Uterus (tissue), 4 donors: ENCODE data around the gene TIMM50. TPM values are rescaled to one million over a fixed set of nuclear protein-coding genes. Genes with fewer than 3 reads are reported as not detected.
A peak's percentile ranks its signal among the peaks of the same experiment; 100 is the strongest.
"Not testable (repeated sequence)": the region's sequence is repeated elsewhere in the genome, so short reads cannot be mapped to it uniquely, and the experiment has no call there.

ENCODE experiments used
- DNase-seq, 2 donors: peaks; one replicate each; pipeline ENCODE4 v3.0.0-alpha.2; 2019 to 2020
- H3K27ac ChIP-seq, 2 donors: fragments of 200-600 bp; sonication (generic); 1 replicate in 1 of 2; 2 replicates in 1 of 2; pipeline ENCODE4 v1.5.1; 2016 to 2018
- H3K27me3 ChIP-seq, 2 donors: fragments of 200-600 bp; sonication (generic); one replicate each; pipeline ENCODE4 v1.5.1; 2018 to 2019; ENCODE audit warnings: control low read depth in 1 of 2
- H3K36me3 ChIP-seq, 2 donors: fragments of 200-600 bp; sonication (generic); one replicate each; pipeline ENCODE4 v1.5.1; 2019; ENCODE audit warnings: control low read depth in 1 of 2
- H3K4me1 ChIP-seq, 2 donors: fragments of 200-600 bp; sonication (generic); one replicate each; pipeline ENCODE4 v1.5.1; 2018 to 2019; ENCODE audit warnings: control low read depth in 1 of 2
- H3K4me3 ChIP-seq, 2 donors: fragments of 200-600 bp; sonication (generic); 1 replicate in 1 of 2; 2 replicates in 1 of 2; pipeline ENCODE4 v1.5.1; 2018 to 2019; ENCODE audit warnings: mild to moderate bottlenecking in 1 of 2
- H3K9me3 ChIP-seq, 2 donors: fragments of 200-600 bp; sonication (generic); one replicate each; pipeline ENCODE4 v1.5.1; 2019; ENCODE audit warnings: control low read depth in 1 of 2
- CTCF ChIP-seq, 4 experiments: fragments of 200-600 bp in 2 of 4; fragments of 450-650 bp in 2 of 4; sonication (generic) in 2 of 4; IDR thresholded peaks; one replicate each; pipeline ENCODE4 v1.5.1; 2016 to 2019; ENCODE audit warnings: antibody characterized with exemption in 4 of 4, mild to moderate bottlenecking in 2 of 4, moderate library complexity in 1 of 4
- POLR2A ChIP-seq, 2 donors: fragments of 450-650 bp; IDR thresholded peaks; one replicate each; pipeline ENCODE4 v1.6.1; 2016; ENCODE audit warnings: antibody characterized with exemption in 2 of 2, mild to moderate bottlenecking in 1 of 2, moderate library complexity in 1 of 2
- intact Hi-C: fragments of 100-400 bp; cut with DNase I; formaldehyde crosslinking; loops from one replicate; pipeline ENCODE4 v1.15.1; 2023; ENCODE audit warnings: low total_unique reads
- total RNA-seq, 4 donors: library from RNA; depleted of rRNA in 3 of 4; stranded (reverse); fragments of >200 nt in 3 of 4; gene quantifications; one replicate each; pipeline versions ENCODE4 v1.1.0 to v1.2.4, GENCODE V29; 2014 to 2023
- donor health status: DM: yes; HTN: yes; CAD: no.

Gene TIMM50
- total RNA-seq, 4 donors from 2014 or later = 21.0 to 48.6 (median 28.5) TPM

GRCh38 chr19:39445196-39446111, 35.2 kb upstream of the TIMM50 start, which contains the start of gene SUPT5H:
Gene SUPT5H (plus strand): TSS chr19:39445582. CDS start chr19:39445891, 309 bp downstream.
- H3K27ac ChIP-seq = peak within 1 kb of the TSS; percentile 94 to 97
- H3K27me3 ChIP-seq = no peaks in the 10 kb centered on the region
- peaks cover 0 to 8% of the 10 kb centered on the region in 2 donors for H3K4me1 ChIP-seq
- no peaks in the 10 kb centered on the region for H3K9me3 ChIP-seq
- peak within 1 kb of the TSS; percentile 70 to 96 for H3K4me3 ChIP-seq
- TF ChIP-seq CTCF (IDR thresholded peaks at IDR 0.05) (peak in 1 of 4 experiments; percentile 15), POLR2A (IDR thresholded peaks at IDR 0.05) (peak; percentile 91 to 95)
- H3K36me3 ChIP-seq = no peaks in the 10 kb centered on the region
- DNase-seq = peak; percentile 96 to 97
- intact Hi-C loops = no loop called here

GRCh38 chr19:39446365-39447084, 34.1 kb upstream of the TIMM50 start:
- DNase-seq = no peak
- H3K4me1 ChIP-seq = peaks cover 0 to 8% of the 10 kb centered on the region in 2 donors
- no peaks in the 10 kb centered on the region for H3K27me3 ChIP-seq
- H3K36me3 ChIP-seq = no peaks in the 10 kb centered on the region
- no peak for TF ChIP-seq CTCF (IDR thresholded peaks at IDR 0.05)
- no peak for TF ChIP-seq POLR2A (IDR thresholded peaks at IDR 0.05)
- intact Hi-C loops = no loop called here
- no peaks in the 10 kb centered on the region for H3K9me3 ChIP-seq
- H3K4me3 ChIP-seq = peak overlapping the region; percentile 70 to 96
- H3K27ac ChIP-seq = peak overlapping the region; percentile 94 to 97

GRCh38 chr19:39448271-39448670, 32.4 kb upstream of the TIMM50 start:
- Histone ChIP-seq H3K4me1 (peaks cover 0 to 8% of the 10 kb centered on the region in 2 donors), H3K27me3 (no peaks in the 10 kb centered on the region), H3K4me3 (no peak overlapping the region), H3K36me3 (no peaks in the 10 kb centered on the region), H3K27ac (no peak overlapping the region), H3K9me3 (no peaks in the 10 kb centered on the region)
- TF ChIP-seq POLR2A (IDR thresholded peaks at IDR 0.05) = no peak
- no peak for TF ChIP-seq CTCF (IDR thresholded peaks at IDR 0.05)
- no peak for DNase-seq
- intact Hi-C loops = no loop called here

- Histone ChIP-seq H3K36me3 (no peaks in the 10 kb centered on the region), H3K4me3 (no peak overlapping the region), H3K27ac (no peak overlapping the region), H3K27me3 (no peaks in the 10 kb centered on the region), H3K9me3 (no peaks in the 10 kb centered on the region), H3K4me1 (peaks cover 0 to 8% of the 10 kb centered on the region in 2 donors)
- DNase-seq = no peak
- intact Hi-C loops = no loop called here
- TF ChIP-seq CTCF (IDR thresholded peaks at IDR 0.05) (no peak), POLR2A (IDR thresholded peaks at IDR 0.05) (no peak)
These were observed 31.4 kb upstream of the TIMM50 start for GRCh38 chr19:39449116-39449797.

- H3K36me3 ChIP-seq, intact Hi-C loops, H3K4me1 ChIP-seq, H3K27ac ChIP-seq, H3K9me3 ChIP-seq, H3K4me3 ChIP-seq, DNase-seq, H3K27me3 ChIP-seq: not testable (repeated sequence)
These were observed 29.4 kb upstream of the TIMM50 start for GRCh38 chr19:39451257-39451656.
